NCI-H2081 treated with DMSO at 0.1 percent for 48 hours (cell line): Measurements from ENCODE around the gene ETAA1.
A peak's percentile ranks its signal among the peaks of the same experiment; 100 is the strongest.

Source experiments
- DNase-seq: peaks from one replicate; lab custom pipeline; 2025; lab: John Stamatoyannopoulos, UW

The ETAA1 gene

DNA sequence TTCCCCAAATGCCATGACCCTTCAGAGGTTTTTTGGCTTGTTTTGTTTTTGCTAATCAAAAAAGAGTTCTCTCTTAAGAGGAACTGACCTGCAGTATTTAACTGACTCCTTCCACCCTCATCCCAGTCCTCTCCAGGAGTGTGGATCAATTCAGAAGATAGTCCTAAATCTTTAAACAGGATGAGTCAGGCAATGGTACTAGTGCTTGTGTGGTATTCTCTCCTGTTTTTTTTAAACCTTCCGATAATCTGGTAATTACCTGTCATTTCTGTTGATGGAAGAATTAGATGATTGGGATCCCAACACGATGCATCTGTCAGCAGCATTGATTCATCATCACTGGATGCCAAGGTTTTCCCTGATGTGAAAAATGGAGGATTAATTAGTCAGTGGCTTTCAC, 41.2 kb downstream of the ETAA1 start:
- no peak for DNase-seq

DNA sequence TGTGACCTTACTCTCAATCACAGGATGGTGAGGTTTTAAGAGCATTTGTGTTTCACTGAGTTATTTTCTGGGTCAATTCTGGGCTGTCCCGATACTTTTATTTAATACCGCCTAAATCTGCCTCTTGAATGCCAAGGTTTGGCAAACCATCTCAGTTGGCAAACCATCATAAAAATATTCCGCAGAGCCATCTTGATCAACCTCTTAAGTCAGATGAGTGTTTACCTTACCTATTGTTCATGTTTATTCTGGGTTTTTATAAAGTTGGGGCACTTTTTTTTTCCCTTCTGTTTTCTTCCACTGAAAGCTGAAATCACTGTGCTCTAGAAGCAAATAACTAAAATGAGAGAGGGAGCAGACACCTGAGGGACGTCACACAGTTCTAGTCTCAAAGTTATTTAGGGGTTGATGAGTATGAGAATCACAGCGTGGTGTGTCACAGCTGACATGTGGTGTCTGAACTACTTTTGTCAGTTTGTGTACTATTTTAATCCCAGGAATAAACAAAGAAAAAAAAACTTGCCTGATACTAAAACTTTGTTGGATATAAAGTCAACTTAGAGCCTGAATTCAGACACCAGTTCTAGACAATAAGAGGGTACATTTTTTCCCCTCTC, 48.6 kb downstream of the ETAA1 start:
- DNase-seq: no peak

DNA sequence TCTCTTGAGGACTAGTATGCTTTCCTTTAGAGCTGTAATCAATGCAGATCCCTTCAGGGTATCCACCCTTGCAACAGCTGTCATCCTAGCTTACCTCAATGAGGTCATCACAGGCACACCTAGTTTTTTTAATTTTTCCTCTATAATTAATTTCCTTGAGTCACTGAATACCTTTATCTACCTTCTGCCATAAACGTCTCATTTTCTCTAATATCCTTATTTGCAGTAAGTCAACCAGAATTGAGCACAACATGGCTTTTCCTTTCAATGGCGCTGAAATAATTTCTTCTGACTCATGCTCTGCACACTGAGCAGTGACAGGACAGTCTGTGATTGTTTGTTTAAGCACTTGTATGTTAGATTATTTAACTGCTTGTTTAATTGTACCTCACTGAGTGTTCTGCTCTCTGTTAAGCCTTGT, 49.4 kb downstream of the ETAA1 start:
- peak; percentile 43 for DNase-seq

DNA sequence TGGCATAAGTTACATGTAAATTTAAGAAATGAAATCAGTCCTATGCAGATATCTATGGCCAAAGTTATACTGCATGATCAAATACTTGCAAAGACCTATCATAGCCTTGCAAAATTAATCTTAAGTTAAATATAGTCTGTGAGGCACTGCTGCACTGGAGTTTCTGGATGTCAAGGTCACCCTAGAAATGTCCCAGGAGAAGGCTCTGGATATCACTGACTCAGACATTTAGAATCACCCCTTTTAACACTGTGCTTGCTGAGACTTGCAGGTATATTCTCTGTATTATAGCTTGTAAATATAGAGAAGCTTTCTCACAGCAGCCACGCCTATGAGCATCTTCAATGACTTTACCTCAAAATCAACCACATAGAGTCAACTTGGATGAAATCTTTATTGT, 51.5 kb downstream of the ETAA1 start:
- no peak for DNase-seq

DNA sequence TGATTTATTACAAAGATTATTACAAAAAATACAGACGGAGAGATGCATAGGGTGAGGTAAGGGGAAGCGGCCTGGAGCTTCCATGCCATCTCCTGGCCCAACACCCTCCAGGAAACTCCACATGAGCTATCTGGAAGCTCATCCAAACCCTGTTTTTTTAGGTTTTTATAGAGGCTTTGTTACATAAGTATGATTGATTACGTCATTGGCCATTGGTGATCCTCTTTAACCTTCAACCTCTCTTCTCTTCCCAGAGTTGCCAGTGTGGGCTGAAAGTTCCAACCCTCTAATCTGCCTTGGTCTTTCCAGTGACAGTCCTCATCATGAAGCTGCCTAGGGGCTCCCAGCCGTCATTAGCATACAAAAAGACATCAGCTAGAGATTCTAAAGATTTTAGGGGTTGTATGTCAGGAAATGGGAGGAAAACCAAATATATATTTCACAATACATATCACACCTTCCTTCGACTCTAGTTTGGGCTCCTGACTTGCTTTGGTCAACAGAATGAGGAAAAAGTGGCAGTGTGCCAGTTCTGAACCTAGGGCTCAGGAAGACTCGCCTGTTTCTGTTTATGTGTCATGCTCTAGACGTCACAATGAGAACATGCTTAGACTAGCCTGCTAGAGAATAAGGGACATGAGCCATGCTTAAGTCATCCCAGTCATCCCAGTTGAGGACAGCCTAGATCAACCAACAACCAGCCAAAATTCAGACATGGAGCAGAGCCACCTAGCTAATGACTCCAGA, 54.1 kb downstream of the ETAA1 start:
- DNase-seq: no peak

DNA sequence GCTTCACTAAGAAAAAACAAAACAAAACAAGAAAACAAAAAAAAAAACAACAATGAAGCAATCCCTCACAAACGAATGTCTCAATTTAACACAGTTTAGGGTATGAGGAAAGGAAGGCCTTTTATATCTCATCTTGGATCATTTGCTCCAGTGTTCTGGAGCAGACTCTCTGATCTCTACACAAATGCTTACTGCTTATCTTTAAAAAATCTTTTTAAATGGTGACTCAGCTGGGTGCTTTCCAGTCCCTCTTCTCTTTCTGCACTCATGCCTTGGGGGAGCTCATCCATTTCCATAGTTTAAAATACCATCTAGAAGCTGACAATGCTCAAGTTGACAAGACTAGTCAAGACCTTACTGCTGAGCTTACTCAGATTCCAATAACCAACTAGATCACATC, 56.2 kb downstream of the ETAA1 start:
- no peak for DNase-seq

DNA sequence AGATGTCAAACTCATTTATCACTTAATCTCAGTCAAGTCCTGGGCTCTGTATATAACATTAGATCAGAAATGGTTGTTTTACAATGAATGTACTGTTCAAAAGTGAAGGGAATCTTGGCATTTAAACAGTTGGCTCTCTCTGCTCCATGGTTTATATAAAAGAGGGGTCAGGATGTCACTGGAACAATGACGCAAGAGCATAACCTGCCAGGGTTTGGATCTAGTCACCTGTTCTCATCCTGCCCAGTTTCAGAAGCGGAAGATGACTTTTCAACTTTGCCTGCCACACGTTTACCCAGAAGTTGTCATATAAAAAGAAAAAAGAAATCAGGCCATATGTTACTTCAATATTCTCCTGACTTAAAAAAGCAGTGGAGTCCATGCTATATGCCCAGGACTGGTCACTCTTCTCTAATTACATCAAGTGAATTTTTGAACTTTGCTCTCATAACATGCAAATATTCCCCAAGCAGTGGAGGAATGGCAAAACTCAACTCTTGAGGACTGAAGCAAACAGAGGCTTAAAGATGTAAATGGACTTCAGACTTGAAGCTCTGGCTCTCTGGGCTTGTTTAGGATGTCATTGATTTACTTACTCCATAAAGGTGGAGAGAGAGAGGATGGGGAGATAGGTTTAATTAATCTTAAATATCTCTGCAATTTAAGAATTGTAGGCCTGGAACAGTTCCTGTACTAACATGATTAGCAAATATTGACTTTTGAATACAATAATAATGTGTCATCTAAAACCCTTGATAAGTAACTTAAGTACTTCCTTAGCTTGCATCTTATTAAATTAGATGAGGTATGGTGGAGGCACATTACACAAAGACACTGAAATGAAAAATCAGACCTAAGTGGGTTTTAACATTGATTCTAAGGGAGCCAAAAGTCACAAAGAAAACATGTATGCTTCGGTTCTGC, 58.3 kb downstream of the ETAA1 start:
- no peak for DNase-seq

DNA sequence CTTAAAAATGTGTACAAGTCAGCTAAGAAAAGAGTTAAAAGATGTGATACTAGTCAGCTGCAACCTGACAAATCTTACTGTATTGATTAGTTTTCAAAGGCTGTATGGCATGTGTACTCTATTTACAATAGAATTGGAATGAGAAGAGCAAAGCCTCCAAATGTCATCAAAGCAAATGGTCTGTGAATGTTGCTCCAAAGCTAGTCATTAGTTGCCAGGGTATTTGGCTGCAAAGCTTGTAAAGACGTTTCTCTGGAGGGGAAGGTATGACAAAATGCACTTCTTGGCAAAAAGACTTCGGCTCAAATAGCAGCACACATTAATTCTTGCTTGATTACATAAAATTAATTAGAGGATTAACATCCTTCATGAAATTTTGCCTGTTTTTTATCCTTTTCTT, 59.3 kb downstream of the ETAA1 start:
- DNase-seq: no peak

DNA sequence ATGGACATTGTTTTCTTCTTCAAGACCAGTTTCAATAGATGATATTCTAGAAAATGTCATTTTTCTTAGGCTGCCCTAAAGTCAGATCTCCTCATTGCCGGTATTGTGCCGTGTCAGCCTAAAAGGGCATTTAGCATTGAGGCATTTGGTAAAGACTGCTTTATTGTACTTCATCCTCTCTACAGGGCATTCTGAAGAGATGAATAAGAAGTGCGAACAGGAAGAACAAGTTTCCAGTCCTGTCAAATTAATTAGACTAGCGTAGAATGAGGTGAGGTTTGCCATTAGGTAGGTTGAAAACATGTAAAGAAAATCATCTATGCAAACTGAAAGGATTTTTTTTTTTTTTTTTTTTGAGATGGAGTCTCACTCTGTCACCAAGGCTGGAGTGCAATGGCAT, 60.6 kb downstream of the ETAA1 start:
- DNase-seq: no peak

DNA sequence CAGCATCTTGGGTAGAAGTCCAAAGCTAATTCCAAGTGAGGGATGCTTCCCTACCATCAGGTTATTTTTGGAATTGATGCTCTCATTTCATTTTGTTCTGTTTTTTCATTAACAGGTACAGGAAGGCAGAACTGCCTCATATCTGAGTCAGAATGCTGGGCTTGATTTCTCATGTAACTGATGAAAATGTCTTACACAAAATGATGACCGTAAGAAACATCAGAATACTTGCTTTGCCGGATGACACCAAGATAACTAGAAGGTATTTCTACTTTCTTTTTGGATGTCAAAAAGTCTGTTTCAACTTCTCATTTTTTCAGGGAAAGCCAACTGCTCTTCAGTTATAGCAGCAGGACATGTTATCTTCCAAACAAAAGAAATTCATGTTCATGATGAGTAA, 62.6 kb downstream of the ETAA1 start:
- no peak for DNase-seq
